Esophagus muscularis mucosa (tissue), 4 donors: ENCODE results near the gene FAM193B. TPM values are rescaled to one million over a fixed set of nuclear protein-coding genes. Genes with fewer than 3 reads are reported as not detected.

Experiments
- DNase-seq: peaks from one replicate; pipeline ENCODE4 v3.0.0-alpha.2; 2017; ENCODE audit errors: extremely low spot score
- H3K27ac ChIP-seq, 4 donors: fragments of 200-600 bp; sonication (generic); replicated peaks in 1 of 4; 1 replicate in 3 of 4; 2 replicates in 1 of 4; pipeline ENCODE4 v1.5.1; 2016 to 2019; ENCODE audit warnings: mild to moderate bottlenecking in 1 of 4
- H3K27me3 ChIP-seq, 4 donors: fragments of 200-600 bp; sonication (generic); one replicate each; pipeline versions ENCODE4 v1.5.1 to v1.6.0; 2016 to 2019
- H3K36me3 ChIP-seq, 4 donors: fragments of 200-600 bp; sonication (generic); one replicate each; pipeline ENCODE4 v1.5.1; 2016 to 2019
- H3K4me1 ChIP-seq, 4 donors: fragments of 200-600 bp; sonication (generic); one replicate each; pipeline ENCODE4 v1.5.1; 2016 to 2019
- H3K4me3 ChIP-seq, 4 donors: fragments of 200-600 bp; sonication (generic); 1 replicate in 2 of 4; 2 replicates in 2 of 4; pipeline ENCODE4 v1.5.1; 2016 to 2019; ENCODE audit warnings: mild to moderate bottlenecking in 4 of 4, moderate library complexity in 1 of 4
- H3K9me3 ChIP-seq, 4 donors: fragments of 200-600 bp; sonication (generic); 1 replicate in 3 of 4; 2 replicates in 1 of 4; pipeline ENCODE4 v1.5.1; 2016 to 2019
- EP300 ChIP-seq: sonication (generic); formaldehyde crosslinking; IDR thresholded peaks from one replicate; pipeline ENCODE4 v1.6.1; 2017; ENCODE audit warnings: antibody characterized with exemption
- POLR2A ChIP-seq: fragments of 450-650 bp; IDR thresholded peaks from one replicate; pipeline ENCODE4 v1.6.1; 2017; ENCODE audit warnings: antibody characterized with exemption, moderate library complexity, mild to moderate bottlenecking, low read depth
- POLR2AphosphoS5 ChIP-seq, 2 donors: sonication (generic); formaldehyde crosslinking; IDR thresholded peaks; one replicate each; pipeline ENCODE4 v1.6.1; 2017; ENCODE audit warnings: antibody characterized with exemption in 2 of 2
- WGBS: methylation state at CpG from one replicate; pipeline ENCODE4 v1.1.5; 2018; 5-methylcytosine and 5-hydroxymethylcytosine counted together
- intact Hi-C: fragments of 100-400 bp; cut with DNase I; formaldehyde crosslinking; loops from one replicate; pipeline ENCODE4 v1.15.1; 2023
- total RNA-seq, 4 donors: library from RNA; depleted of rRNA; stranded (reverse); fragments of >200 nt; gene quantifications; one replicate each; pipeline versions ENCODE4 v1.1.0 to v1.2.1, GENCODE V29; 2016
- TF ChIP-seq, protein P1 (sequence below), 3 experiments: fragments of 200-600 bp in 2 of 3; fragments of 450-650 bp in 1 of 3; sonication (generic) in 2 of 3; IDR thresholded peaks; one replicate each; pipeline ENCODE4 v1.5.1; 2017 to 2019; ENCODE audit warnings: antibody characterized with exemption in 3 of 3, mild to moderate bottlenecking in 2 of 3, moderate library complexity in 1 of 3

The FAM193B gene
- total RNA-seq: 10 to 100 TPM; 24.4 to 65.6 (median 50.7) TPM

DNA sequence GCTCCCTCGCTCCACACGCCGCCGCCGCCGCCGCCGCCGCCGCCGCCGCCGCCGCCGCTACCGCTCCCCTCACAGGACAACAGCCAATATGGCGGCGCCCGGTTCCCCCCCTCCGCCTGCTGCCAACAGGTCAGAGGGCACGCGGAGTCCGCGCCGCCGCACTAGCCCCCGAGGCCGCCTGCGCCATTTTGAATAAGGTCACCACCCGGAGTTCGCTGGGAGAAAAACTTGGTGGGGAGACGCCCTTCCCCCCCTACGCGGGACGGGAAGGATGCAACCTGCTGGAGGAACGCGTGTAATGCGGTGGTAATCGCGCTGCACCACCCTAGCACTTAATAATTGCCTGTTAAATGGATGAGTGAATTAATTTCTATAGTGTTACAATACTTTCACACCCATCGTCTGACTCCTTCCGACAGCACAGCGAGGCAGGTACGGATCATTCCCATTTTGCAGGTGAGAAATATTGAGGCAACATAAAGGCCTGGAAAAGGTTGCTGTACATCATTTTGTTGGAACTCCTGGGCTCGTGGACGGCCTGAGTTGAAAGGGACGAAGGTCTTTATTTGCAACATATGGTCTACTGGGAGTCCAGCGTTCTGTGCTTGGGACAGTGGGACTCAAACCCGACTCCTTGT, at the start of gene FAM193B:
TSS of gene FAM193B (minus strand) at position 90 of the 638 bp plus-strand sequence. CDS start 105 bp downstream, outside the sequence.
- DNase-seq: peak; percentile 98
- peaks cover 23 to 48% (median 39%) of the 10 kb centered on the region in 4 donors for H3K4me1 ChIP-seq
- H3K36me3 ChIP-seq: peaks cover 0 to 21% (median 9%) of the 10 kb centered on the region in 4 donors
- no peaks in the 10 kb centered on the region for H3K27me3 ChIP-seq
- H3K4me3 ChIP-seq: peak within 1 kb of the TSS; percentile 97 to 99 (median 98)
- intact Hi-C loops: loop anchor here (5.0 kb wide), 2 partner anchors 37 to 38 kb away; partner anchors contain the start of genes DDX41 and TMED9
- H3K9me3 ChIP-seq: no peaks in the 10 kb centered on the region
- 25% methylated on average over 14 of the region's 49 CpGs for WGBS
- H3K27ac ChIP-seq: peak within 1 kb of the TSS; percentile 86 to 90 (median 88)
- TF ChIP-seq POLR2AphosphoS5 (IDR thresholded peaks at IDR 0.05) (peak; percentile 70 to 86), POLR2A (no peak)
- TF ChIP-seq, protein P1, sequence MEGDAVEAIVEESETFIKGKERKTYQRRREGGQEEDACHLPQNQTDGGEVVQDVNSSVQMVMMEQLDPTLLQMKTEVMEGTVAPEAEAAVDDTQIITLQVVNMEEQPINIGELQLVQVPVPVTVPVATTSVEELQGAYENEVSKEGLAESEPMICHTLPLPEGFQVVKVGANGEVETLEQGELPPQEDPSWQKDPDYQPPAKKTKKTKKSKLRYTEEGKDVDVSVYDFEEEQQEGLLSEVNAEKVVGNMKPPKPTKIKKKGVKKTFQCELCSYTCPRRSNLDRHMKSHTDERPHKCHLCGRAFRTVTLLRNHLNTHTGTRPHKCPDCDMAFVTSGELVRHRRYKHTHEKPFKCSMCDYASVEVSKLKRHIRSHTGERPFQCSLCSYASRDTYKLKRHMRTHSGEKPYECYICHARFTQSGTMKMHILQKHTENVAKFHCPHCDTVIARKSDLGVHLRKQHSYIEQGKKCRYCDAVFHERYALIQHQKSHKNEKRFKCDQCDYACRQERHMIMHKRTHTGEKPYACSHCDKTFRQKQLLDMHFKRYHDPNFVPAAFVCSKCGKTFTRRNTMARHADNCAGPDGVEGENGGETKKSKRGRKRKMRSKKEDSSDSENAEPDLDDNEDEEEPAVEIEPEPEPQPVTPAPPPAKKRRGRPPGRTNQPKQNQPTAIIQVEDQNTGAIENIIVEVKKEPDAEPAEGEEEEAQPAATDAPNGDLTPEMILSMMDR (IDR thresholded peaks at IDR 0.05): peak in 1 of 3 experiments; percentile 46

- Histone ChIP-seq H3K27me3 (no peaks in the 10 kb centered on the region), H3K4me3 (no peak overlapping the region), H3K27ac (no peak overlapping the region), H3K9me3 (no peaks in the 10 kb centered on the region), H3K4me1 (peaks cover 16 to 43% (median 32%) of the 10 kb centered on the region in 4 donors), H3K36me3 (peaks cover 0 to 25% (median 18%) of the 10 kb centered on the region in 4 donors)
- 92% methylated on average over 17 of the region's 27 CpGs for WGBS
- DNase-seq: no peak
- no peak for TF ChIP-seq POLR2A
- TF ChIP-seq, protein P1 (IDR thresholded peaks at IDR 0.05): no peak
- intact Hi-C loops: loop anchor here (10.0 kb wide), 1 partner anchor 551 kb away; the partner anchor contains the start of gene NHP2
These were observed 49.8 kb upstream of the FAM193B start for GRCh38 chr5:177604116-177604521.

GRCh38 chr5:177603631-177604030, 49.3 kb upstream of the FAM193B start:
- intact Hi-C loops: loop anchor here (10.0 kb wide), 1 partner anchor 551 kb away; the partner anchor contains the start of gene NHP2
- H3K4me1 ChIP-seq: peaks cover 18 to 46% (median 36%) of the 10 kb centered on the region in 4 donors

DNA sequence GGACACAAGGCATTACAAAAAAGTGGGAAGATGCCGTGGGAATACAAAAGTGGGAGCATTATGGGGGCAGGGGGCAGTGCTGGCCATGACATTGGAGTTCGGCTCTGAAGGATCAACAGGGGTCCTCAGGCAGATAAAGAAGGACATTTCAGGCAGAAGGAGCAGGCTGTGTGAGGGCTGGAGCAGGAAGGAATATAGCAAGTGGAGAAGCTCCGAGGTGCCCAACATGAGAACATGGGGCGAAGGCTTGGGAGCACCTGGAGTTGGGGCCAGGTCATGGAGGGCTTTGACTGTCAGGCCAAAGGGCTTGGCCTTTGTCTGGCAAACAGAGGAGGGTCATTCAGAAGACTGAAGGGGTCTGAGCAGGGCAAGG, 48.1 kb upstream of the FAM193B start:
- 82% methylated on average over 4 of the region's 4 CpGs for whole genome bisulfite sequencing
- intact Hi-C loops: loop anchor here (10.0 kb wide), 1 partner anchor 552 kb away; the partner anchor contains the start of gene NHP2
- no peaks in the 10 kb centered on the region for H3K27me3 ChIP-seq
- peaks cover 0 to 24% (median 18%) of the 10 kb centered on the region in 4 donors for H3K36me3 ChIP-seq
- TF ChIP-seq EP300: no peak
- TF ChIP-seq POLR2AphosphoS5 (IDR thresholded peaks at IDR 0.05): no peak
- TF ChIP-seq, protein P1 (IDR thresholded peaks at IDR 0.05): no peak
- TF ChIP-seq POLR2A: no peak
- H3K4me3 ChIP-seq: no peak overlapping the region
- DNase-seq: no peak
- peaks cover 18 to 40% (median 32%) of the 10 kb centered on the region in 4 donors for H3K4me1 ChIP-seq
- H3K9me3 ChIP-seq: no peaks in the 10 kb centered on the region
- H3K27ac ChIP-seq: no peak overlapping the region

More at GRCh38 chr5:177603631-177604030, 49.3 kb upstream of the FAM193B start:
- Histone ChIP-seq H3K27me3 (no peaks in the 10 kb centered on the region), H3K36me3 (peaks cover 0 to 24% (median 18%) of the 10 kb centered on the region in 4 donors), H3K4me3 (no peak overlapping the region), H3K9me3 (no peaks in the 10 kb centered on the region), H3K27ac (no peak overlapping the region)
- no peak for TF ChIP-seq POLR2A
- TF ChIP-seq POLR2AphosphoS5 (IDR thresholded peaks at IDR 0.05): no peak
- TF ChIP-seq EP300: no peak
- TF ChIP-seq, protein P1 (IDR thresholded peaks at IDR 0.05): no peak
- DNase-seq: no peak
- 75% methylated on average over 8 of the region's 8 CpGs for WGBS
